Type B pancreatic cell (in vitro differentiated cells): ENCODE data around the gene MPPED1. TPM values are rescaled to one million over a fixed set of nuclear protein-coding genes. Genes with fewer than 3 reads are reported as not detected.

Experiments used
- DNase-seq: peaks from one replicate; pipeline ENCODE4 v3.0.0; 2021; ENCODE audit warnings: mixed read lengths; ENCODE audit not compliant: unreplicated experiment; ENCODE audit errors: extremely low spot score
- H3K27ac Mint-ChIP-seq: 2 replicates; pipeline ENCODE4 v1.8.0; 2021; ENCODE audit warnings: mild to moderate bottlenecking, mixed read lengths
- H3K27me3 Mint-ChIP-seq: 2 replicates; pipeline ENCODE4 v1.8.0; 2021; ENCODE audit warnings: mixed read lengths
- H3K36me3 Mint-ChIP-seq: 2 replicates; pipeline ENCODE4 v1.8.0; 2021; ENCODE audit warnings: mixed read lengths
- H3K4me1 Mint-ChIP-seq: one replicate; pipeline ENCODE4 v1.8.0; 2021; ENCODE audit warnings: mixed read lengths; ENCODE audit not compliant: unreplicated experiment
- H3K4me3 Mint-ChIP-seq: 2 replicates; pipeline ENCODE4 v1.8.0; 2021; ENCODE audit warnings: mild to moderate bottlenecking, mixed read lengths
- H3K9me3 Mint-ChIP-seq: 2 replicates; pipeline ENCODE4 v1.8.0; 2021; ENCODE audit warnings: mixed read lengths
- total RNA-seq: library from RNA; stranded (reverse); gene quantifications from 2 replicates; pipeline ENCODE4 v1.2.1, GENCODE V29; 2021; ENCODE audit warnings: low replicate concordance
- TF ChIP-seq, protein P1 (sequence below): fragments of 200-600 bp; sonication (generic); conservative IDR thresholded peaks from 2 replicates; pipeline ENCODE4 v1.5.0; 2021; ENCODE audit warnings: antibody characterized with exemption, mild to moderate bottlenecking

MPPED1 gene
- total RNA-seq, 1 donor from 2014 or later = 1.2 TPM

DNA sequence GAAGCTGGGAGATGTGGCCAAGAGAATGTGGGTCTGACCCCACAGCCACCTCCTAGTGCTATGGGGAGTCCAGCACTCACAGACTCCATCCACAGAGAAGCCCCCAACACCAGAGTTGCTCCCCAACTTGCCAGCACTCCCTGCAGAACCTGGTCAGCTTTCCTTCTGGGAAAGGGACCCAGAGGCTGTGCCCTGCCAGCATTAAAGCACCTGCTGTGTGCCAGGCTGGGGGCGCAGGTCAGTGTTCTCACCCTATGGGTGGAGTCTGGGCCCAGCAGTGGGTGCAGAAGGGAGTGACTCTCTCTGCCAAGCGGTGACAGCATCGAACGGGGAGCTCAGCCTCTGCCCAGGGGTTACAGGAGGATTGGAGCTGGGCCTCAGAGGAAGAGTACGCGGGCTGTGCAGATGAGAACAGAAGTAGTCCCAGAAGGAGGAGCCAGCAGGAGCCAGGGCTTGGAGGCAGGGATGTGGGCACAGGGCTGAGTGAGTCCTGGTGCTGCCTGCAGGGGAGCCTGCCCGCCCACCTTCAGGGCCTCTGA, 114.4 kb downstream of the MPPED1 start:
- DNase-seq = no peak
- no peaks in the 10 kb centered on the region for H3K27me3 Mint-ChIP-seq
- H3K4me3 Mint-ChIP-seq = no peak overlapping the region
- no peak overlapping the region for H3K27ac Mint-ChIP-seq
- no peaks in the 10 kb centered on the region for H3K4me1 Mint-ChIP-seq
- TF ChIP-seq, protein P1, sequence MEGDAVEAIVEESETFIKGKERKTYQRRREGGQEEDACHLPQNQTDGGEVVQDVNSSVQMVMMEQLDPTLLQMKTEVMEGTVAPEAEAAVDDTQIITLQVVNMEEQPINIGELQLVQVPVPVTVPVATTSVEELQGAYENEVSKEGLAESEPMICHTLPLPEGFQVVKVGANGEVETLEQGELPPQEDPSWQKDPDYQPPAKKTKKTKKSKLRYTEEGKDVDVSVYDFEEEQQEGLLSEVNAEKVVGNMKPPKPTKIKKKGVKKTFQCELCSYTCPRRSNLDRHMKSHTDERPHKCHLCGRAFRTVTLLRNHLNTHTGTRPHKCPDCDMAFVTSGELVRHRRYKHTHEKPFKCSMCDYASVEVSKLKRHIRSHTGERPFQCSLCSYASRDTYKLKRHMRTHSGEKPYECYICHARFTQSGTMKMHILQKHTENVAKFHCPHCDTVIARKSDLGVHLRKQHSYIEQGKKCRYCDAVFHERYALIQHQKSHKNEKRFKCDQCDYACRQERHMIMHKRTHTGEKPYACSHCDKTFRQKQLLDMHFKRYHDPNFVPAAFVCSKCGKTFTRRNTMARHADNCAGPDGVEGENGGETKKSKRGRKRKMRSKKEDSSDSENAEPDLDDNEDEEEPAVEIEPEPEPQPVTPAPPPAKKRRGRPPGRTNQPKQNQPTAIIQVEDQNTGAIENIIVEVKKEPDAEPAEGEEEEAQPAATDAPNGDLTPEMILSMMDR = no peak
- H3K36me3 Mint-ChIP-seq = no peaks in the 10 kb centered on the region
- no peaks in the 10 kb centered on the region for H3K9me3 Mint-ChIP-seq

DNA sequence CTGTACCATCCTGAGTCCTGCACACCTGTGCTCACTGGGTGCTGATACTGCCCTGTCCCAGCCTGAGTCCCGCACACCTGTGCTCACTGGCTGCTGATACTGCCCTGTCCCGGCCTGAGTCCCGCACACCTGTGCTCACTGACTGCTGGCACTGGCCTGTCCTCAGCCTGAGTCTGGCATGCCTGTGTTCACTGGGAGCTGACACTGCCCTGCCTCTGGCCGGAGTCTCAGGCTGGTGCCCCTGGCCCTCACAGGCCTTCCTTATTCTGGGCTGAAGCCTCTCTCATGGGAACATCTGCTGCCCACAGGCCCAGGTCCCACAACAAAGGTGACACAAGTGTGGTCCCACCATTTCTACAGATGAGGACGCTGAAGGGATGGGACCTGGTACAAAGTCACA, 115.1 kb downstream of the MPPED1 start:
- H3K4me3 Mint-ChIP-seq = no peak overlapping the region
- H3K36me3 Mint-ChIP-seq = no peaks in the 10 kb centered on the region
- no peaks in the 10 kb centered on the region for H3K4me1 Mint-ChIP-seq
- TF ChIP-seq, protein P1 = no peak
- H3K27me3 Mint-ChIP-seq = no peaks in the 10 kb centered on the region
- H3K9me3 Mint-ChIP-seq = no peaks in the 10 kb centered on the region
- no peak for DNase-seq
- H3K27ac Mint-ChIP-seq = no peak overlapping the region

DNA sequence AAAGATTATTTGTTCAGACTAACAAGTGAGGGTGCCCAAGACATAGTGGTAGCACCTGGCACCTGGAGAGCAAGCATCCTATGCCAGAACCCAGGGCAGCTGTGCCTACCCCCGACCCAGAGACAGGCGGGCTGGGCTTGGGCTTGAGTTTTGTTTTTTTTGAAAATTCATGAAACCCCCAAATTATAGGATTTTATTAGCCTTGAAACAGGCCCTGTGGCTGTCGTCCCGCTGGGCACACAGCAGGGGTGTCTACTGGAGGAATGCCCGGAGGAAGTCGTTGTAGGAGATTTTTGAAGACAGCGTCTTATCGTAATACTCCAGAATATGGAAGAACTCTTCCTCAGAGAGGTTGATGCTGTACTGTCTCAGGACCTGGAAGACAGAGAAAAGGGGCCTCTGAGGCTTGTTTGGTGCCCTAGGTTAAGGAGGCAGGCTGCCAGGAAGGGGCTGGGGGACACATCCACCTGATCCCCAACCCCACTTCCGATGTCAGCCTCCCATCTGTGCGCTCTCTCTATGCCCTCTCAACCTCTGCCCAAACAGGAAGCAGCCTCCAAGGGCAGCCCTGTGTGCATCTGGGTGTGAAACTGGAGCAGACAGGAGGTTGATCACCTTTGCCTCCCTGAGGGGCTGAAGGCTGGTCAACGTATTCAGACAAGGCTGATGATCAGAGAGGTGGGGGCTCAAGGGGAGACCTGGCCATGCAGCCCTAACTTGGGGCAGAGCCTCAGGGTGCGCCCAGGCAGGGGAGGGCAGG, 117.0 kb downstream of the MPPED1 start:
- TF ChIP-seq, protein P1 = no peak
- H3K4me1 Mint-ChIP-seq = no peaks in the 10 kb centered on the region
- H3K27me3 Mint-ChIP-seq = no peaks in the 10 kb centered on the region
- DNase-seq = no peak
- no peaks in the 10 kb centered on the region for H3K9me3 Mint-ChIP-seq
- no peaks in the 10 kb centered on the region for H3K36me3 Mint-ChIP-seq
- H3K27ac Mint-ChIP-seq = no peak overlapping the region
- no peak overlapping the region for H3K4me3 Mint-ChIP-seq

DNA sequence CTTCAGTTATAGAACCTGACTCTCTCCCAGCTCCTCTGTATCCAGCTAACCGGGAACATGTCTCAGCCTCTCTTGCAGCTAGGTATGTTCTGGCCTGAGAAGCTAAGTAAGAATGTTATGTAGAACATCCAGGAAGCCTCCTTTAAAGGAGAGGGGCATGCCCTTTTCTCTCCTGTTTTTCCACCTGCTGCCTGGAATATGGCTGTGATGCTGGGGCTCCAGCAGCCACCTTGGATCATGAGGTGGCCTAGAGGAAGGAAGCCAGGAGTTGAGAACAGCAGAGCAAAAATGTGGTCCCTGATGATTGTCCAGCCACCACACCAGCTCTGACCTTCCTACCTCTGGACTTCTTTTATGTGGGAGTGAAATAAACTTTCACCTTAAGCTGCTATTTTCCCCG, 117.6 kb downstream of the MPPED1 start:
- no peak for DNase-seq
- no peaks in the 10 kb centered on the region for H3K4me1 Mint-ChIP-seq
- H3K9me3 Mint-ChIP-seq = no peaks in the 10 kb centered on the region
- no peaks in the 10 kb centered on the region for H3K27me3 Mint-ChIP-seq
- TF ChIP-seq, protein P1 = no peak
- no peak overlapping the region for H3K27ac Mint-ChIP-seq
- no peak overlapping the region for H3K4me3 Mint-ChIP-seq
- H3K36me3 Mint-ChIP-seq = no peaks in the 10 kb centered on the region

DNA sequence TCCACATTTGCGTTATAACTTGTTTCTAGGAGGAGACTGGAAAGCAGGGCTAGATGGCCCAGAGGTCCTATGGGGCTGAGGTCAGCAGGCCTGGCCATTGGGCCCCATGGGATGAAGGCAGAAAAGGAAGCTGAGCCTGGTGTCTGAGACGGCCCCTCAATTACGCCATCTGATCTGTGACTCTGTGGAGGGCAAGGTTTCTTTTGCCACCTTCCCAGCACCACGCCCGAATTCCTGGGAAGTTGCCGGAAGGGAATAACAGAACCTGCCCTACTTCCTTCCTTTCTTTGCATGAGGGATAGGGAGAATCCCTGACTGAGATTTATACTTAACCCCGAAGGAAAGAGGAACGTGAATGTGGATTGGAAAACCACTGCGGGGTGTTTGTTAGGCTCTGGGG, 118.1 kb downstream of the MPPED1 start:
- TF ChIP-seq, protein P1 = no peak
- H3K4me1 Mint-ChIP-seq = no peaks in the 10 kb centered on the region
- no peak for DNase-seq
- no peak overlapping the region for H3K27ac Mint-ChIP-seq
- no peaks in the 10 kb centered on the region for H3K27me3 Mint-ChIP-seq
- H3K9me3 Mint-ChIP-seq = no peaks in the 10 kb centered on the region
- no peak overlapping the region for H3K4me3 Mint-ChIP-seq
- no peaks in the 10 kb centered on the region for H3K36me3 Mint-ChIP-seq
